Activated effector memory CD4-positive, alpha-beta T cell treated with anti-CD3 and anti-CD28 coated beads, Interleukin-2, amount 50 U/mL, for 16 hours (primary cell): ENCODE results near the gene TPPP2.

Experiments used
- DNase-seq: peaks from one replicate; pipeline ENCODE4 v3.0.0-alpha.2; 2020

TPPP2 gene

GRCh38 chr14:21081521-21082142, 51.6 kb downstream of the TPPP2 start:
- no peak for DNase-seq
